Measurements from ENCODE around the gene MPZ.
"Not testable (repeated sequence)": the region's sequence is repeated elsewhere in the genome, so short reads cannot be mapped to it uniquely, and the experiment has no call there.

Gene MPZ

DNA sequence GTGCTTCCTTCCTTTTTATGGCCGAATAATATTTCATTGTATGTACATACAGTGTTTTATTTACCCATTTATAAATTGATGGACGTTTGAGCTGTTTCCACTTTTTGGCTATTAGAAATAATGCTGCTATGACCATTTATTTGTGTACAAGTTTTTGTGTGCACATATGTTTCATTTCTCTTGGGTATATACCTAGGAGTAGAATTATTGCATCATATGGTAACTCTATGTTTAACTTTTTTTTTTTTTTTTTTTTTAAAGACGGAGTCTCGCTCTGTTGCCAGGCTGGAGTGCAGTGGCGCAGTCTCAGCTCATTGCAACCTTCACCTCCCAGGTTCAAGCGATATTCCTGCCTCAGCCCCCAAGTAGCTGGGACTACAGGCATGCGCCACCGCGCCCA is 23.4 kb upstream of the MPZ start:
- Histone ChIP-seq H3K27me3 (ENCODE audit: control insufficient read depth in 3 of 3, insufficient read depth in 3 of 3, low read depth in 1 of 3, low read length in 3 of 3) (no peaks in the 10 kb centered on the region), H4K91ac (ENCODE audit: low read depth, low read length, poor library complexity) (no peak overlapping the region), H3K9me3 (replicated peaks in 1 of 2; ENCODE audit: control insufficient read depth in 2 of 2, insufficient read depth in 1 of 2, low read depth in 1 of 2, low read length in 2 of 2) (no peaks in the 10 kb centered on the region), H3K27ac (replicated peaks; ENCODE audit: low read length) (no peak overlapping the region), H2BK15ac (ENCODE audit: low read length) (no peak overlapping the region), H2BK12ac (ENCODE audit: low read length) (no peak overlapping the region), H3K4me2 (ENCODE audit: insufficient read depth, low read length, poor library complexity, severe bottlenecking) (no peak overlapping the region), H3K9ac (ENCODE audit: low read depth, low read length, poor library complexity) (no peak overlapping the region), H3K23ac (ENCODE audit: low read depth, low read length, poor library complexity) (no peak overlapping the region), H3K4ac (ENCODE audit: low read length) (no peak overlapping the region), H4K8ac (ENCODE audit: low read depth, low read length) (no peak overlapping the region), H3K14ac (ENCODE audit: low read length) (no peak overlapping the region), H2BK120ac (ENCODE audit: low read depth, low read length) (no peak overlapping the region), H3K4me1 (ENCODE audit: control insufficient read depth in 2 of 2, insufficient read depth in 1 of 2, low read depth in 1 of 2, low read length in 2 of 2) (no peaks in the 10 kb centered on the region), H2AFZ (ENCODE audit: low read length) (no peak overlapping the region), H2BK5ac (ENCODE audit: low read length) (no peak overlapping the region), H3K4me3 (ENCODE audit: low read length in 2 of 2) (no peak overlapping the region), H3K36me3 (replicated peaks in 1 of 2; ENCODE audit: control insufficient read depth in 2 of 2, insufficient read depth in 2 of 2, low read length in 2 of 2) (peaks cover 8 to 97% of the 10 kb centered on the region in 2 donors), H2AK5ac (ENCODE audit: low read depth, low read length) (no peak overlapping the region), H3K79me1 (ENCODE audit: low read depth, low read length) (no peaks in the 10 kb centered on the region), H3K18ac (ENCODE audit: low read length) (no peak overlapping the region)
- DNase-seq (ENCODE audit: low spot score): no peak
- WGBS, 2 donors (ENCODE audit: extremely low coverage in 2 of 2, insufficient read length in 2 of 2, insufficient replicate concordance in 1 of 2): no CpG with 5 or more reads among the region's 9 CpGs

DNA sequence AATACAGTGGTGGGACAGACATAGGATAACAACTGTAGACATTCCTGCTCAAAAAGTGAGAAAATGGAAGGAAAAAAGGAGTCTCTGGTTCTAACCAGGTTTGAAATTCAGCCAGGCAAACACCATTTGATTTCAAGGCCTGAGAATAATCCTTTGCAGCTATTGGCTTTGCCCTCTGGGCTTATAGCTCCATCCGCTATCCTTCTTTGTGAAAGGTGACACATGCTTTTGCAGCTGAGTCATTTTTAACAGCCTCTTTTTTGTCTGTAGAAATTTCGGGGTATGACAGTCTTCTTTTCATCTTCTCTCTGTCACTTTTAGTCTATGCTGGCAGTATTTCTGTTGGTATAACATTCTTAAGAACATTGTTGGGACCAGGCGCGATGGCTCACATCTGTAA is 20.6 kb upstream of the MPZ start:
- DNase-seq (ENCODE audit: low spot score): no peak
- no CpG with 5 or more reads among the region's 4 CpGs for WGBS, 2 donors (ENCODE audit: extremely low coverage in 2 of 2, insufficient read length in 2 of 2, insufficient replicate concordance in 1 of 2)
- no peaks in the 10 kb centered on the region for H3K9me3 ChIP-seq (replicated peaks in 1 of 2; ENCODE audit: control insufficient read depth in 2 of 2, insufficient read depth in 1 of 2, low read depth in 1 of 2, low read length in 2 of 2)
- peaks cover 2% of the 10 kb centered on the region for H3K79me1 ChIP-seq (ENCODE audit: low read depth, low read length)
- no peak overlapping the region for H3K4ac ChIP-seq (ENCODE audit: low read length)
- no peak overlapping the region for H3K27ac ChIP-seq (replicated peaks; ENCODE audit: low read length)
- H3K4me3 ChIP-seq (ENCODE audit: low read length in 2 of 2): no peak overlapping the region
- H3K9ac ChIP-seq (ENCODE audit: low read depth, low read length, poor library complexity): no peak overlapping the region
- no peak overlapping the region for H4K91ac ChIP-seq (ENCODE audit: low read depth, low read length, poor library complexity)
- no peak overlapping the region for H3K23ac ChIP-seq (ENCODE audit: low read depth, low read length, poor library complexity)
- no peak overlapping the region for H4K8ac ChIP-seq (ENCODE audit: low read depth, low read length)
- no peak overlapping the region for H2BK5ac ChIP-seq (ENCODE audit: low read length)
- no peak overlapping the region for H2BK15ac ChIP-seq (ENCODE audit: low read length)
- H3K36me3 ChIP-seq (replicated peaks in 1 of 2; ENCODE audit: control insufficient read depth in 2 of 2, insufficient read depth in 2 of 2, low read length in 2 of 2): peaks cover 17 to 90% of the 10 kb centered on the region in 2 donors
- no peak overlapping the region for H3K14ac ChIP-seq (ENCODE audit: low read length)
- no peak overlapping the region for H3K18ac ChIP-seq (ENCODE audit: low read length)
- H2BK120ac ChIP-seq (ENCODE audit: low read depth, low read length): no peak overlapping the region
- no peak overlapping the region for H2BK12ac ChIP-seq (ENCODE audit: low read length)
- H3K4me1 ChIP-seq (ENCODE audit: control insufficient read depth in 2 of 2, insufficient read depth in 1 of 2, low read depth in 1 of 2, low read length in 2 of 2): no peaks in the 10 kb centered on the region
- no peak overlapping the region for H2AK5ac ChIP-seq (ENCODE audit: low read depth, low read length)
- H2AFZ ChIP-seq (ENCODE audit: low read length): no peak overlapping the region
- H3K27me3 ChIP-seq (ENCODE audit: control insufficient read depth in 3 of 3, insufficient read depth in 3 of 3, low read depth in 1 of 3, low read length in 3 of 3): no peaks in the 10 kb centered on the region
- H3K4me2 ChIP-seq (ENCODE audit: insufficient read depth, low read length, poor library complexity, severe bottlenecking): no peak overlapping the region

DNA sequence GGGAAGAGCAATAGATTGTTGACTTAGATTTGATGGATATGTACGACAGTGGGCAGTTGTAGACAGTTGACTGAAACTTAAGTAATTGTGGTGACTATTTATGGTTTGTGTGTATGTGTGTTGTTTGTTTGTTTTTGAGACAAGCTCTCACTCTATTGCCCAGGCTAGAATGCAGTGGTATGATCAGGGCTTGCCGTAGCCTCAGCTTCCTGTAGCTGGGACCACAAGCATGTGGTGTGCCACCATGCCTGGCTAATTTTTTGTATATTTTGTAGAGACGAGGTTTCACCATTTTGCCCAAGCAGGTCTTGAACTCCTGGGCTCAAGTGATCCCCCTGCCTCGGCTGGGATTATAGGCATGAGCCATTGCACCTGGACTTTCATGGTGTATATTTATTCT is 14.3 kb upstream of the MPZ start:
- no peak for DNase-seq (ENCODE audit: low spot score)
- no peaks in the 10 kb centered on the region for H3K9me3 ChIP-seq (replicated peaks in 1 of 2; ENCODE audit: control insufficient read depth in 2 of 2, insufficient read depth in 1 of 2, low read depth in 1 of 2, low read length in 2 of 2)
- no peak overlapping the region for H3K14ac ChIP-seq (ENCODE audit: low read length)
- no peak overlapping the region for H4K8ac ChIP-seq (ENCODE audit: low read depth, low read length)
- peaks cover 0 to 2% (median 0%) of the 10 kb centered on the region in 3 experiments for H3K27me3 ChIP-seq (ENCODE audit: control insufficient read depth in 3 of 3, insufficient read depth in 3 of 3, low read depth in 1 of 3, low read length in 3 of 3)
- no peak overlapping the region for H2BK120ac ChIP-seq (ENCODE audit: low read depth, low read length)
- WGBS, 2 donors (ENCODE audit: extremely low coverage in 2 of 2, insufficient read length in 2 of 2, insufficient replicate concordance in 1 of 2): no CpG with 5 or more reads among the region's 4 CpGs
- H3K4me2 ChIP-seq (ENCODE audit: insufficient read depth, low read length, poor library complexity, severe bottlenecking): no peak overlapping the region
- no peak overlapping the region for H2AFZ ChIP-seq (ENCODE audit: low read length)
- H3K36me3 ChIP-seq (replicated peaks in 1 of 2; ENCODE audit: control insufficient read depth in 2 of 2, insufficient read depth in 2 of 2, low read length in 2 of 2): peaks cover 11 to 61% of the 10 kb centered on the region in 2 donors
- no peak overlapping the region for H3K23ac ChIP-seq (ENCODE audit: low read depth, low read length, poor library complexity)
- H3K79me1 ChIP-seq (ENCODE audit: low read depth, low read length): peaks cover 2% of the 10 kb centered on the region
- peaks cover 0 to 4% of the 10 kb centered on the region in 2 donors for H3K4me1 ChIP-seq (ENCODE audit: control insufficient read depth in 2 of 2, insufficient read depth in 1 of 2, low read depth in 1 of 2, low read length in 2 of 2)
- no peak overlapping the region for H4K91ac ChIP-seq (ENCODE audit: low read depth, low read length, poor library complexity)
- no peak overlapping the region for H3K4me3 ChIP-seq (ENCODE audit: low read length in 2 of 2)
- H2BK12ac ChIP-seq (ENCODE audit: low read length): no peak overlapping the region
- no peak overlapping the region for H2BK5ac ChIP-seq (ENCODE audit: low read length)
- no peak overlapping the region for H3K4ac ChIP-seq (ENCODE audit: low read length)
- H3K18ac ChIP-seq (ENCODE audit: low read length): no peak overlapping the region
- no peak overlapping the region for H3K9ac ChIP-seq (ENCODE audit: low read depth, low read length, poor library complexity)
- no peak overlapping the region for H2AK5ac ChIP-seq (ENCODE audit: low read depth, low read length)
- H3K27ac ChIP-seq (replicated peaks; ENCODE audit: low read length): no peak overlapping the region
- H2BK15ac ChIP-seq (ENCODE audit: low read length): no peak overlapping the region

DNA sequence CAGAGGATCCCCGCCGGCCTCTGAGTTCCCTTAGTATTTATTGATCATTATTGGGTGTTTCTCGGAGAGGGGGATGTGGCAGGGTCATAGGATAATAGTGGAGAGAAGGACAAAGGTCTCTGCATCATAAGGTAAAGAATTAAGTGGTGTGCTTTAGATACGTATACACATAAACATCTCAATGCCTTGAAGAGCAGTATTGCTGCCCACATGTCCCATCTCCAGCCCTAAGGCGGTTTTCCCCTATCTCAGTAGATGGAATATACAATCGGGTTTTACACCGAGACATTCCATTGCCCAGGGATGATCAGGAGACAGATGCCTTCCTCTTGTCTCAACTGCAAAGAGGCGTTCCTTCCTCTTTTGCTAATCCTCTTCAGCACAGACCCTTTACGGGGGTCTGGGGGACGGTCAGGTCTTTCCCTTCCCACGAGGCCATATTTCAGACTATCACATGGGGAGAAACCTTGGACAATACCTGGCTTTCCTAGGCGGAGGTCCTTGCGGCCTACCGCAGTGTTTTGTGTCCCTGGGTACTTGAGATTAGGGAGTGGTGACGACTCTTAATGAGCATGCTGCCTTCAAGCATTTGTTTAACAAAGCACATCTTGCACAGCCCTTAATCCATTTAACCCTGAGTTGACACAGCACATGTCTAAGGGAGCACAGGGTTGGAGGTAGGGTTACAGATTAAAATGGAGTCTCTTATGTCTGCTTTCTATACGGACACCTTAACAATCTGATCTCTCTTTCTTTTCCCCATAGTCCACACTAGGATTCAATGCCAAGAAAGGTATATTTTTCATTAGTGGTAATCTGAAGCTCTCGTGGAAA is 6.3 kb upstream of the MPZ start:
- H3K27me3 ChIP-seq (ENCODE audit: control insufficient read depth in 3 of 3, insufficient read depth in 3 of 3, low read depth in 1 of 3, low read length in 3 of 3); H2BK12ac ChIP-seq (ENCODE audit: low read length): not testable (repeated sequence)

More for the DNA sequence above, 6.3 kb upstream of the MPZ start:
- H2BK5ac ChIP-seq (ENCODE audit: low read length); H2AFZ ChIP-seq (ENCODE audit: low read length); H4K91ac ChIP-seq (ENCODE audit: low read depth, low read length, poor library complexity); H3K4ac ChIP-seq (ENCODE audit: low read length); H3K4me2 ChIP-seq (ENCODE audit: insufficient read depth, low read length, poor library complexity, severe bottlenecking); H3K79me1 ChIP-seq (ENCODE audit: low read depth, low read length); H3K23ac ChIP-seq (ENCODE audit: low read depth, low read length, poor library complexity); H2BK15ac ChIP-seq (ENCODE audit: low read length); H4K8ac ChIP-seq (ENCODE audit: low read depth, low read length); H3K9me3 ChIP-seq (replicated peaks in 1 of 2; ENCODE audit: control insufficient read depth in 2 of 2, insufficient read depth in 1 of 2, low read depth in 1 of 2, low read length in 2 of 2); H3K4me3 ChIP-seq (ENCODE audit: low read length in 2 of 2); DNase-seq (ENCODE audit: low spot score); H3K9ac ChIP-seq (ENCODE audit: low read depth, low read length, poor library complexity); H2AK5ac ChIP-seq (ENCODE audit: low read depth, low read length); H2BK120ac ChIP-seq (ENCODE audit: low read depth, low read length); H3K18ac ChIP-seq (ENCODE audit: low read length); H3K14ac ChIP-seq (ENCODE audit: low read length); H3K27ac ChIP-seq (replicated peaks; ENCODE audit: low read length): not testable (repeated sequence)
- peaks cover 1 to 23% of the 10 kb centered on the region in 2 donors for H3K36me3 ChIP-seq (replicated peaks in 1 of 2; ENCODE audit: control insufficient read depth in 2 of 2, insufficient read depth in 2 of 2, low read length in 2 of 2)
- WGBS, 2 donors (ENCODE audit: extremely low coverage in 2 of 2, insufficient read length in 2 of 2, insufficient replicate concordance in 1 of 2): no CpG with 5 or more reads among the region's 17 CpGs
- H3K4me1 ChIP-seq (ENCODE audit: control insufficient read depth in 2 of 2, insufficient read depth in 1 of 2, low read depth in 1 of 2, low read length in 2 of 2): peaks cover 5 to 10% of the 10 kb centered on the region in 2 donors
